HG03565 (cell line): ENCODE measurements around the gene HES6.

ENCODE experiments used
- ATAC-seq: cut with Tn5 transposase; IDR thresholded peaks from one replicate; pipeline ENCODE4 v1.9.1; 2021; ENCODE audit warnings: mild to moderate bottlenecking, moderate library complexity; ENCODE audit not compliant: unreplicated experiment

The HES6 gene

DNA sequence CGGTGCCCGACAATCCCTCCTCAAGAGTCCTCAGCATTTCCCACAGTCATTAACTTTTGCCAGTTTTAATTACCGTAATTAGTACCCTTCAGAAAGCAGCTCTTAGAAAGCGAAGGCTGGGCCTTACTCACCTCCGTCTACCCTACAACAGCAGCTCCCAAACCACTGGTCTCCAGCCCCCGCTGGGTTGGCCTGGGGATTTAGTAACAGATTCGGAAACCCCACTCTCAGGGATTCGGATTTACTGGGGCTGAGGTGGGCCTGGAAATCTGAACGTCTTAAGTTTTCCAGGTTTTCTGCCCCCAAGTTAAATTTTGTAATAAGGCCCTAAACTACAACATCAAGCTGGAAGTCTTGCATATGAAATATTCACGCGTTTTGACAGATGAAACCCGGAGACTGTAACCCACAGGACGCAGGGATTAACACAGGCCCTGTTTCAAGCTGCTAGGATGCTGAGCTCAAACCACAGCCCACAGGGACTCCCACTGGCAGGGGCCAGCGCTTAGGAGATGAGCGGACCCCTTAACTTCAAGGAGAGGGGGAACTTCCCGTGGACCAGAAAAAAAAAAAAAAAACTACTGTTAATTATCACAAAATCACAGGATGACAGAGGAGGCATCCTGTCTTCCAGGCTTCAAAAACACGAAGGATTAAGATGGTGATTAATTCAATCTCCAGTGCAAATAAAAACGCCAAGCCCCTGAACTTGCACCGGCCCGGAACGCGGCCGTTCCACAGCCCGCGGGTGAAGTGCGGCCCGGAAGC lies 37.3 kb downstream of the HES6 start:
- ATAC-seq, result no peak

DNA sequence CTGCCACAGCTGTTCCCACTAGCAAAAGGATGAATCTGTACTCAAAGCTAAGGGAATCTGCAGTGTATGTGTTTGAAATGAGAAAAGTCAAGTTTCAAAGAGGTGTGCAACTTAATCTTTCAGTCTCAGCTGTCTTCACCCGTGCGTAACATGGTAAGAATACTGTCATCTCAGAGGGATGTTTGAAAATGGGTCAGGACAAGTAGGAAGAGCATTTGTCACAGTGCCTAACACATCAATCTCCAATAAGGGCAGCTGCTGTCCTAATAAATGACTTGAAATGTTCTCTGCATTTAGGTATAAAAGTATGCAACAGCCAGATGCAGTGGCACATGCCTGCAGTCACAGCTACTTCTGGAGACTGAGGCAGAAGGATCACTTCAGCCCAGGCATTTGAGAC lies 49.4 kb downstream of the HES6 start:
- no peak for ATAC-seq
